Measurements from ENCODE around the gene AHCY.
A peak's percentile ranks its signal among the peaks of the same experiment; 100 is the strongest.
"Not testable (repeated sequence)": the region's sequence is repeated elsewhere in the genome, so short reads cannot be mapped to it uniquely, and the experiment has no call there.

AHCY gene

DNA sequence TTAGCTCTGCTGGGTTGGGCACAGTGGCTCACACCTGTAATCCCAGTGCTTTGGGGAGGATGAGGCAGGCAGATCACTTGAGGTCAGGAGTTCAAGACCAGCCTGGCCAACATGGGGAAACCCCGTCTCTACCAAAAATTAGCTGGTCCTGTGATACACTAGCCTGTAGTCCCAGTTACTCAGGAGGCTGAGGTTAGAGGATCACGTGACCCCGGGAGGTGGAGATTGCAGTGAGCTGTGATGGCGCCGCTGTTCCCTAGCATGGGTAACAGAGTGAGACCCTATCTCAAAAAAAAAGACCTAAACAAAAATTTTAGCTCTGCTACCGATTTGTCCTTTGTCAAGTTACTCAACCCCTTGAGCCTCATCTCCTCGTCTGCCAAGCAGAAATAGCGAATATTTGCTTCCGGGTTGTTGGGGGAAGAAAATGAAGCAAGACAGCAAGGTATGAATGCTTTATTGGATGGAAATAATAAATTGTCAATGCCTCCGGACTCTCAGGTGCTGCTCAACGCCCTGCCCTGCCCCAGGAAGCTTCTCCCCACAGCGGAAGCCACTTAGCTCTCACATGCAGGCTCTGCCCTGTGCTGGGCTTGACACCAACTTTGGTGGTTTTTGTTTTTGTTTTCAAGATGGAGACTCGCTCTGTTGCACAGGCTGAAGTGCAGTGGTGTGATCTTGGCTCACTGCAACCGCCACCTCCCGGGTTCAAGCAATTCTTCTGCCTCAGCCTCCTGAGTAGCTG lies 35.0 kb upstream of the AHCY start:
- Histone ChIP-seq H3K9me3 (ENCODE audit: control insufficient read depth, insufficient read depth, low read depth, low read length) (no peaks in the 10 kb centered on the region), H3K36me3 (ENCODE audit: control insufficient read depth, insufficient read depth, low read length) (no peaks in the 10 kb centered on the region), H3K4me3 (ENCODE audit: low read depth, low read length) (no peak overlapping the region), H3K9ac (ENCODE audit: low read length) (no peak overlapping the region), H3K27me3 (ENCODE audit: control insufficient read depth, insufficient read depth, low read length) (no peaks in the 10 kb centered on the region), H3K27ac (ENCODE audit: low read depth, low read length) (no peak overlapping the region), H3K4me1 (ENCODE audit: control insufficient read depth, insufficient read depth, low read length) (no peaks in the 10 kb centered on the region)

DNA sequence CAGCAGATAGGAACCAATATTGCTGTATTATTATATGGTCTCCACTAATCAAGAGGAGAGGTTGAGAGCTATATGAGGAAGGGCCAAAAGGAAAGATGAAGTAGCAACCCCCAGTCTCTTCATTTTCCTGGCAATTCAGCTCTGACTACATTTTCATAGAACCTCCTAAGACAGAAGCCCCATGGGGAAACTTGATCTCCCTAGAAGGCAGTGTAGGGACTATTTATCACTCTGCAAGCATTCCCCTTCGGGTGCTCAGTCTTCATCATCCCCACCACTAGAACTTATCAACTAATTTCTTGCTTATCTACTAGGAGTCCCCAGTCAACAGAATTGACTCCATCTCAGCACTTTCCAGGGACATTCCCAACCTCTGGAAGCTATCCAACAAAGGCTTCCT lies 34.4 kb upstream of the AHCY start:
- Histone ChIP-seq H3K27me3 (ENCODE audit: control insufficient read depth, insufficient read depth, low read length) (no peaks in the 10 kb centered on the region), H3K27ac (ENCODE audit: low read depth, low read length) (no peak overlapping the region), H3K4me1 (ENCODE audit: control insufficient read depth, insufficient read depth, low read length) (peaks cover under 1% of the 10 kb centered on the region), H3K9ac (ENCODE audit: low read length) (no peak overlapping the region), H3K36me3 (ENCODE audit: control insufficient read depth, insufficient read depth, low read length) (no peaks in the 10 kb centered on the region), H3K4me3 (ENCODE audit: low read depth, low read length) (no peak overlapping the region), H3K9me3 (ENCODE audit: control insufficient read depth, insufficient read depth, low read depth, low read length) (no peaks in the 10 kb centered on the region)

DNA sequence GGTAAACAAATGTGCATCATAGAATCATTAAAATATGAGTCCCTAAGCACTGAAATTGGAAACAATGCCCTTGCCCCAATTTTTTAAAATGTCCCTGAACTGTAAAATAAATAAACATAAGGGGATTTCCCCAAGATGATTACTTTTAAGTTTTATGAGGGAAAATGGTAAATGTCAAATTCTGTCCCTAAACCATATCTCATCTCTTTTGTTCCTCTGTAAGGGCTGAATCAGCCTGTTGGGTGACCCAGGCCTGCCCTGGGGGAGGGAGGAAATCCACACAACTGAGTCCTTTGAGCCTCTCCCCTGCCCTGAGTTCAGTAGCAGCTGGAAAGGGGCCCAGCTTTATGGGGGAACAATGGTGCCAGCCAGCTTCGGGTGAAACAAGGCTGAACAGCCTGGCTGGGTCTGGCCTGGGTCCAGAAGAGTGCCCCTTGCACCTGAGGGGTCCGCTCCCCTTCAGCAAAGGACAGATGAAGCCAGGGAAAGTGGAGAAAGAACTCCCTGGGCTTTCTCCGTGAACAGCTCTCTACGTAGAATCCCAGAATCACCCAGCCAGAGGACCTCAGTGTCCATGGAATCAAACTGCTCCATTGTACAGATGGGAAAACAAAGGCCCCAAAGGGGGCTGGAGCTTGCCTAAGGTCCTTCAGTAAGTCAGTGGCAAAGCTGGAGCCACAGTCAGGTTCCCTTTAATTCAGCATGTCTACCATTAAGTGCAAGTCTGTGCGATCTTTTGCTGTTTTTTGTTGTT lies 31.7 kb upstream of the AHCY start:
- Histone ChIP-seq H3K9me3 (ENCODE audit: control insufficient read depth, insufficient read depth, low read depth, low read length) (no peaks in the 10 kb centered on the region), H3K4me1 (ENCODE audit: control insufficient read depth, insufficient read depth, low read length) (peaks cover 9% of the 10 kb centered on the region), H3K9ac (ENCODE audit: low read length) (no peak overlapping the region), H3K27me3 (ENCODE audit: control insufficient read depth, insufficient read depth, low read length) (no peaks in the 10 kb centered on the region), H3K36me3 (ENCODE audit: control insufficient read depth, insufficient read depth, low read length) (no peaks in the 10 kb centered on the region), H3K27ac (ENCODE audit: low read depth, low read length) (no peak overlapping the region), H3K4me3 (ENCODE audit: low read depth, low read length) (no peak overlapping the region)

DNA sequence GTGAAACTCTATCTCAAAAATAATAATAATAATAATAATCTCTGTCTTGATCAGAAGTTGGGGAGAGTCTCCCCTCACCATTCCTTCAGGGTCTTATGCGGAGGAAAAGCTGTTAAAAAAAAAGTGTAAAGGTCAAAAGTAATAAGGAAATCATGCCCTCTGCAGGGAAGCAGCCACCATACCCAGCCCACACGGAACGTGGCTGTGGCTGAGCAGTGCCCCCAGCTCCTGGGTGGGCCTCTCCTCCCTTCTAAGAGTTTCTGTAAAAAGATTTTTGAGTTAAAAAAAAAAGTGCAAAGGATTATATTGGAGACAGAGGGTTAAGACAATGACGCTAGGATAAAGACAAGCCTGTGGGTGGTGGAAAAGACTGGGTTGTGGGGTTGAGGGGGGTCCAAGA lies 30.6 kb upstream of the AHCY start:
- Histone ChIP-seq H3K4me1 (ENCODE audit: control insufficient read depth, insufficient read depth, low read length) (peaks cover 9% of the 10 kb centered on the region), H3K4me3 (ENCODE audit: low read depth, low read length) (no peak overlapping the region), H3K27me3 (ENCODE audit: control insufficient read depth, insufficient read depth, low read length) (no peaks in the 10 kb centered on the region), H3K27ac (ENCODE audit: low read depth, low read length) (no peak overlapping the region), H3K36me3 (ENCODE audit: control insufficient read depth, insufficient read depth, low read length) (no peaks in the 10 kb centered on the region), H3K9ac (ENCODE audit: low read length) (no peak overlapping the region), H3K9me3 (ENCODE audit: control insufficient read depth, insufficient read depth, low read depth, low read length) (no peaks in the 10 kb centered on the region)

DNA sequence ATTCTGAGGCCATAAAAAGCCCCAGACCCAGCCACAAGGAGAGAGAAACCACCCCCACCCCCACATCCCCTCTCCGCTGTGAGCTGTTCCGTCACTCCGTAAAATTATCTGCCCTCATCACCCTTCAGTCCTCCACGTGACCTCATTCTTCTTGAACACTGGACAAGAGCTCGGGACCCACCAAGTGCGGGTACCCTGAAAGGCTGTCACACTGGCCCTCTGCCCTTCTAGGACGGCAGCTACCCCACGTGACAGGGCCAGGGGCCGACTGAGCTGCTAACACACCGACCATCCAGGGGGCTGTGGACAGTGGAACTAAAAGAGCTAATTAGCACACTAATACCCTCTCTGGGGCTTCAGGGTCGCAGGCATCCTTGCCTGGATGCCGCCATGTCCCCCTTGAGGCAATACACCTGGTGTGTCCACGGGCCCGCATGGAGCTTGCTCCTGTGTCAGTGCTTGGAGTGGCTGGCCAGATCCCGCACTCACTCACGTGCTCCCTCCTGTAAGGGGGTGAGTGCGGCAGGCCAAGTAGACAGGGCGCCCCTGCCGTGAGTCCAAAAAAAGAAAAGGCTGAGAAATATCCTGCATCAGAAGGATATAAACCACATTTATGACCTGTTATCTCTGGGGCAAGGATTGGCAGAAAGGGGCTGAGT lies 29.2 kb upstream of the AHCY start:
- Histone ChIP-seq H3K9me3 (ENCODE audit: control insufficient read depth, insufficient read depth, low read depth, low read length) (no peaks in the 10 kb centered on the region), H3K9ac (ENCODE audit: low read length) (no peak overlapping the region), H3K27ac (ENCODE audit: low read depth, low read length) (no peak overlapping the region), H3K27me3 (ENCODE audit: control insufficient read depth, insufficient read depth, low read length) (no peaks in the 10 kb centered on the region), H3K36me3 (ENCODE audit: control insufficient read depth, insufficient read depth, low read length) (no peaks in the 10 kb centered on the region), H3K4me1 (ENCODE audit: control insufficient read depth, insufficient read depth, low read length) (peaks cover 9% of the 10 kb centered on the region), H3K4me3 (ENCODE audit: low read depth, low read length) (peak overlapping the region; percentile 23; the same call in 1 of the 2 replicates)

DNA sequence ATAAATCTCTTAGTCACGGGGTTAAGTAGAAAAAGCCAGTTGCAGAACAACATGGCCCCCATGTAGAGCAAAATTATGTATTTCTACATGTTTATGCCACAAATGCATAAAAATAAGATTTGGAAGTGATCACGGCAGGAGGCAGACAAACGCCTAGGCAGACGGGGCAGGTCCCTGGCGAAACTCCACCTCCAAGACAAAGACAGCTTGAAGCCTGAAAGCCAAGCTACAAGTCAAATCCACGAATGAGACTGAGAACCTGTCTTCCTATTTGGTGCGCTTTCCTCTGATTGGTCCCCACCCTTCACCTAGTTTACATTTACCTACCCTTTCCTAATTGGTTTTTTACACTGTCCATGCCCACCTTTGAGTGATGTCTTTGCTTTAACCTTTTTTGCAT lies 28.7 kb upstream of the AHCY start:
- peaks cover 9% of the 10 kb centered on the region for H3K4me1 ChIP-seq (ENCODE audit: control insufficient read depth, insufficient read depth, low read length)
- H3K36me3 ChIP-seq (ENCODE audit: control insufficient read depth, insufficient read depth, low read length) = no peaks in the 10 kb centered on the region
- H3K9ac ChIP-seq (ENCODE audit: low read length) = no peak overlapping the region
- 0 out of 2 replicates have a peak overlapping the region, but pooled peaks have one; percentile 23 for H3K4me3 ChIP-seq (ENCODE audit: low read depth, low read length)
- no peak overlapping the region for H3K27ac ChIP-seq (ENCODE audit: low read depth, low read length)
- H3K27me3 ChIP-seq (ENCODE audit: control insufficient read depth, insufficient read depth, low read length) = no peaks in the 10 kb centered on the region
- H3K9me3 ChIP-seq (ENCODE audit: control insufficient read depth, insufficient read depth, low read depth, low read length) = no peaks in the 10 kb centered on the region

DNA sequence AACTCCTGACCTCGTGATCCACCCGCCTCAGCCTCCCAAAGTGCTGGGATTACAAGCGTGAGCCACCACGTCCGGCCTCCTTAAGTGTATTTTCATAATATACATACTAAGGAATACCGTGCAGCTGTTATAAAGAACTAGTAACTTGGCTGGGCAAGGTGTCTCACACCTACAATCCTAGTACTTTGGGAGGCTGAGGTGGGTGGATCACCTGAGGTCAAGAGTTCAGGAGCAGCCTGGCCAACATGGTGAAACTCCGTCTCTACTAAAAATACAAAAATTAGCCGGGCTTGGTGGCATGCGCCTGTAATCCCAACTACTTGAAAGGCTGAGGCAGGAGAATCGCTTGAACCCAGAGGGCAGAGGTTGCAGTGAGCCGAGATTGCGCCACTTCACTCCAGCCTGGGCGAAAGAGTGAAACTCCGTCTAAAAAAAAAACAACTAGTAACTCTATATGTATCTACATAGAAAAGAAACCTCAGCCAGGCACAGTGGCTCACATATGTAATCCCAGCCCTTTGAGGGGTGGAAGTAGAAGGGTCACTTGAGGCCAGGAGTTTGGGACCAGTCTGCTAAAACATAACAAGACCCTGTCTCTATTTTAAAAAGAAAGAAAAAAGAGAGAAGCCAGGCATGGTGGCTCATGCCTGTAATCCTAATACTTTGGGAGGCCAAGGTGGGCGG lies 27.8 kb upstream of the AHCY start:
- H3K4me3 ChIP-seq (ENCODE audit: low read depth, low read length); H3K4me1 ChIP-seq (ENCODE audit: control insufficient read depth, insufficient read depth, low read length); H3K27me3 ChIP-seq (ENCODE audit: control insufficient read depth, insufficient read depth, low read length); H3K27ac ChIP-seq (ENCODE audit: low read depth, low read length); H3K9ac ChIP-seq (ENCODE audit: low read length); H3K9me3 ChIP-seq (ENCODE audit: control insufficient read depth, insufficient read depth, low read depth, low read length); H3K36me3 ChIP-seq (ENCODE audit: control insufficient read depth, insufficient read depth, low read length): not testable (repeated sequence)

DNA sequence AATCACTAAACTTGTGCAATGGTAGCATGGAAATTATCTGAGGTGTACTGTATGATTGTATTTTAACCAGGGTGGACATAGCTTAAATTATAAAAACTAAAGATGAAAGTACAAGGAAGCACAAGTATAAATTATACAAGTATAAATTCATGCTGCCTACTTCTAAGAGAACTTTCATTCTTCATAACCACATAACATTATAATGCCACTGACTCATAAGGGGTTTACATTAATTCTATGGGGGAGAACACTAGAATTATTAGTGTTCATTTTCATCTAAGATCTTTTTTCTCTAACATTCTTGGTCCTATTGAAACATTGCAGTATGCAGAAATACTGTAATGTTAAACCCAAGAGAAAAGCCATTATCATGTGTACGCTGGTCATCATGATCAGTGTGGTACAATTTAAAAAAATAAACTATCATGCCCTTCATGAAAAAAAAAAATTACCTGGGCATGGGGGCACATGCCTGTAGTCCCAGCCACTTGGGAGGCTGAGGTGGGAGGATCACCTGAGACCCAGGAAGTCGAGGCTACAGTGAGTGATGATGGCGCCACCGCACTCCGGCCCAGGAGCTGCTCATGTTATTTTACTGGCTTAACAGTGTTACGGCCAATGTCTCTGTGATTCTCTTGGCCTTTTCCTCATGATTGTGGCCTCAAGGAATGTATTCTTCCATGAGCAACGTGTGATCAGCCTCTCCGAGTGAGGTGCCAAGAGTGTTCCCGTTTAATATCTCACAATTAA lies 25.9 kb upstream of the AHCY start:
- H3K9me3 ChIP-seq (ENCODE audit: control insufficient read depth, insufficient read depth, low read depth, low read length) = no peaks in the 10 kb centered on the region
- no peak overlapping the region for H3K9ac ChIP-seq (ENCODE audit: low read length)
- no peaks in the 10 kb centered on the region for H3K36me3 ChIP-seq (ENCODE audit: control insufficient read depth, insufficient read depth, low read length)
- H3K4me3 ChIP-seq (ENCODE audit: low read depth, low read length) = no peak overlapping the region
- H3K27me3 ChIP-seq (ENCODE audit: control insufficient read depth, insufficient read depth, low read length) = no peaks in the 10 kb centered on the region
- H3K4me1 ChIP-seq (ENCODE audit: control insufficient read depth, insufficient read depth, low read length) = peaks cover 15% of the 10 kb centered on the region
- no peak overlapping the region for H3K27ac ChIP-seq (ENCODE audit: low read depth, low read length)

DNA sequence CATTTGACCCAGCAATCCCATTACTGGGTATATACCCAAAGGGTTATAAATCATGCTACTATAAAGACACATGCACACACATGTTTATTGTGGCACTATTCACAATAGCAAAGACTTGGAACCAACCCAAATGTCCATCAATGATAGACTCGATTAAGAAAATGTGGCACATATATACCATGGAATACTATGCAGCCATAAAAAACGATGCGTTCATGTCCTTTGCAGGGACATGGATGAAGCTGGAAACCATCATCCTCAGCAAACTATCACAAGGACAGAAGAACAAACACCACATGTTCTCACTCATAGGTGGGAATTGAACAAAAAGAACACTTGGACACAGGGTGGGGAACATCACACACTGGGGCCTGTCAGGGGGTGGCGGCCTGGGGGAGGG lies 25.1 kb upstream of the AHCY start:
- H3K27ac ChIP-seq (ENCODE audit: low read depth, low read length); H3K36me3 ChIP-seq (ENCODE audit: control insufficient read depth, insufficient read depth, low read length): not testable (repeated sequence)
- peaks cover 15% of the 10 kb centered on the region for H3K4me1 ChIP-seq (ENCODE audit: control insufficient read depth, insufficient read depth, low read length)

DNA sequence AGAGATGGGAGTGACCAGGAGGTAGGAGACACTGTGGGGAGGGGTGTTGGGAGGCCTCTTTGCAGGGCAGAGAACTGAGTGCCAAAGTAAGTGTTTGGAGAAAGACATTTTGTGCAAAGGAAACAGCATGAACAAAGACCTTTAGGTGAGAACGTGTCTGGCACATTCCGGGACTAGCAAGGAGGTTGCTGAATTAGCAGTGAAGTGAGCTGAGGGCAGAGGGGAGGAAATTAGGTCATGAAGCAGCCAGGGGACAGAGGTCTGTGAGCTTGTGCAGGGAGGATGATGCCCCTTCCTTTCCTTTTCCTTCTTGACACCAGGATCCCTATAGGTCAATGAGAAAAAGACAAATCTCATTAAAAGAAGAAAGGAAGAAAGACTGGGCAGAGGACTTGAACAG lies 21.4 kb upstream of the AHCY start:
- no peak overlapping the region for H3K9ac ChIP-seq (ENCODE audit: low read length)
- H3K36me3 ChIP-seq (ENCODE audit: control insufficient read depth, insufficient read depth, low read length) = no peaks in the 10 kb centered on the region
- H3K27ac ChIP-seq (ENCODE audit: low read depth, low read length) = no peak overlapping the region
- H3K4me3 ChIP-seq (ENCODE audit: low read depth, low read length) = no peak overlapping the region
- H3K4me1 ChIP-seq (ENCODE audit: control insufficient read depth, insufficient read depth, low read length) = peaks cover 13% of the 10 kb centered on the region
- H3K27me3 ChIP-seq (ENCODE audit: control insufficient read depth, insufficient read depth, low read length) = no peaks in the 10 kb centered on the region
- no peaks in the 10 kb centered on the region for H3K9me3 ChIP-seq (ENCODE audit: control insufficient read depth, insufficient read depth, low read depth, low read length)

More for the DNA sequence above, 25.1 kb upstream of the AHCY start:
- not testable (repeated sequence) for H3K4me3 ChIP-seq (ENCODE audit: low read depth, low read length); H3K9me3 ChIP-seq (ENCODE audit: control insufficient read depth, insufficient read depth, low read depth, low read length); H3K27me3 ChIP-seq (ENCODE audit: control insufficient read depth, insufficient read depth, low read length); H3K9ac ChIP-seq (ENCODE audit: low read length)

Measured in HUES6 (cell line).